HG03520 (cell line): ENCODE measurements around the gene RFTN2.
"Not testable (repeated sequence)": the region's sequence is repeated elsewhere in the genome, so short reads cannot be mapped to it uniquely, and the experiment has no call there.

Experiments
- ATAC-seq: cut with Tn5 transposase; IDR thresholded peaks from one replicate; pipeline ENCODE4 v1.9.1; 2021; ENCODE audit warnings: mild to moderate bottlenecking, moderate library complexity; ENCODE audit not compliant: unreplicated experiment

The RFTN2 gene

GRCh38 chr2:197555467-197555866 lies 119.9 kb downstream of the RFTN2 start:
- ATAC-seq: no peak

- ATAC-seq: not testable (repeated sequence)
Measured at GRCh38 chr2:197551260-197551659, 124.1 kb downstream of the RFTN2 start.

- no peak for ATAC-seq
Measured at GRCh38 chr2:197548582-197548981, 126.8 kb downstream of the RFTN2 start.

GRCh38 chr2:197547163-197547900 lies 128.1 kb downstream of the RFTN2 start:
- no peak for ATAC-seq

- ATAC-seq: no peak
Measured at GRCh38 chr2:197543206-197543605, 132.2 kb downstream of the RFTN2 start.

- ATAC-seq: no peak
Measured at GRCh38 chr2:197539734-197540133, 135.7 kb downstream of the RFTN2 start.

GRCh38 chr2:197538412-197538811 lies 137.0 kb downstream of the RFTN2 start:
- no peak for ATAC-seq
